Ovary (tissue), 10 donors: ENCODE data around the gene ZNF133. TPM values are rescaled to one million over a fixed set of nuclear protein-coding genes. Genes with fewer than 3 reads are reported as not detected.
"Not testable (repeated sequence)": the region's sequence is repeated elsewhere in the genome, so short reads cannot be mapped to it uniquely, and the experiment has no call there.

Source experiments
- DNase-seq, 5 donors: peaks; one replicate each; pipeline ENCODE4 v3.0.0-alpha.2; 2019 to 2020
- H3K27ac ChIP-seq, 2 donors: fragments of 200-600 bp; one replicate each; pipeline versions ENCODE4 v1.5.1 to v1.8.0; 2019 to 2022
- H3K27me3 ChIP-seq: fragments of 200-600 bp; one replicate; pipeline ENCODE4 v1.8.0; 2022
- H3K36me3 ChIP-seq: fragments of 200-600 bp; sonication (generic); one replicate; pipeline ENCODE4 v1.5.1; 2019
- H3K4me1 ChIP-seq: one replicate; pipeline ENCODE4 v1.8.1; 2013; ENCODE audit warnings: mild to moderate bottlenecking, moderate library complexity; ENCODE audit not compliant: insufficient read depth
- H3K4me3 ChIP-seq: fragments of 200-600 bp; sonication (generic); one replicate; pipeline ENCODE4 v1.5.1; 2017
- H3K9me3 ChIP-seq, 2 donors: fragments of 200-600 bp in 1 of 2; sonication (generic) in 1 of 2; one replicate each; pipeline versions ENCODE4 v1.5.1 to v1.8.1; 2013 to 2019; ENCODE audit warnings: mild to moderate bottlenecking in 1 of 2, moderate library complexity in 1 of 2
- EP300 ChIP-seq: sonication (generic); formaldehyde crosslinking; IDR thresholded peaks from one replicate; pipeline ENCODE4 v1.6.1; 2017; ENCODE audit warnings: antibody characterized with exemption
- POLR2A ChIP-seq: fragments of 450-650 bp; IDR thresholded peaks from one replicate; pipeline ENCODE4 v1.6.1; 2017; ENCODE audit warnings: antibody characterized with exemption, mild to moderate bottlenecking, moderate library complexity
- WGBS, 3 donors: extraction: QIAGEN DNeasy Blood & Tissue Kit in 1 of 3; methylation state at CpG; one replicate each; pipeline versions ENCODE4 v1.1.5 to v1.1.7; 2013 to 2017; 5-methylcytosine and 5-hydroxymethylcytosine counted together
- intact Hi-C, 4 donors: fragments of 100-400 bp; cut with DNase I; formaldehyde crosslinking; loops; one replicate each; pipeline versions ENCODE4 v1.11.0 to v1.15.1; 2022 to 2023
- long read RNA-seq, 3 donors: library from polyadenylated mRNA in 2 of 3; unstranded in 2 of 3; transcript quantifications; one replicate each; pipeline ENCODE4 v2.0.0 and lab custom pipeline, GENCODE V29; 2021 to 2026
- polyA plus RNA-seq, 2 donors: library from polyadenylated mRNA; stranded (reverse); fragments of 200-250 nt in 1 of 2; fragments of 350-450 nt in 1 of 2; fragmentation: Illumina TruSeq in 1 of 2; extraction: RNeasy Lipid Tissue Mini Kit (QIAGEN cat#74804) in 1 of 2; gene quantifications; one replicate each; pipeline ENCODE4 v1.2.3, GENCODE V29; 2013 to 2014
- total RNA-seq, 7 donors: library from RNA; depleted of rRNA in 2 of 7; stranded (reverse); fragments of >200 nt in 2 of 7; fragmentation: NEBNext Ultra II Directional in 3 of 7; extraction: Animal tissue kit (Norgen Biotek cat#: 25700) in 3 of 7; gene quantifications; one replicate each; pipeline versions ENCODE4 v1.1.0 to v1.2.4, GENCODE V29; 2016 to 2023
- TF ChIP-seq, protein P1 (sequence below), 3 donors: fragments of 450-650 bp in 2 of 3; fragments of 200-600 bp in 1 of 3; IDR thresholded peaks; one replicate each; pipeline versions ENCODE4 v1.5.1 to v1.8.0; 2016 to 2022; ENCODE audit warnings: antibody characterized with exemption in 3 of 3, mild to moderate bottlenecking in 1 of 3
- donor health status: DM: no; HTN: no; CAD: no; lungs with moderate emphysema.
- donor health status: DM: no; HTN: no; CAD: no.
- donor health status: Bipolar disorder and iron deficiency.
- donor health status: DM: yes; HTN: yes; CAD: no.
- donor health status: DM: no; HTN: no; CAD: no.
- donor health status: DM: yes; HTN: yes; CAD: no.

The ZNF133 gene
- total RNA-seq (10 to 100 TPM; 13.4 to 20.0 (median 15.1) TPM), polyA plus RNA-seq (10 to 100 TPM; 12.8 to 13.6 TPM)
- long read RNA-seq, donor 1, partial matches to known transcripts, result 0 of 22 reads
- long read RNA-seq, donor 1, other reads (novel, unspliced or antisense), result 20 of 22 reads
- long read RNA-seq, donor 2, partial matches to known transcripts, result 0 of 2 reads
- long read RNA-seq, donor 2, other reads (novel, unspliced or antisense), result 0 of 2 reads
- long read RNA-seq, donor 3, transcript ZNF133-208 (4 exons, 523 nt), result major isoform, 5 of 31 reads
- long read RNA-seq, donor 3, partial matches to known transcripts, result 0 of 31 reads
- long read RNA-seq, donor 3, other reads (novel, unspliced or antisense), result 23 of 31 reads

DNA sequence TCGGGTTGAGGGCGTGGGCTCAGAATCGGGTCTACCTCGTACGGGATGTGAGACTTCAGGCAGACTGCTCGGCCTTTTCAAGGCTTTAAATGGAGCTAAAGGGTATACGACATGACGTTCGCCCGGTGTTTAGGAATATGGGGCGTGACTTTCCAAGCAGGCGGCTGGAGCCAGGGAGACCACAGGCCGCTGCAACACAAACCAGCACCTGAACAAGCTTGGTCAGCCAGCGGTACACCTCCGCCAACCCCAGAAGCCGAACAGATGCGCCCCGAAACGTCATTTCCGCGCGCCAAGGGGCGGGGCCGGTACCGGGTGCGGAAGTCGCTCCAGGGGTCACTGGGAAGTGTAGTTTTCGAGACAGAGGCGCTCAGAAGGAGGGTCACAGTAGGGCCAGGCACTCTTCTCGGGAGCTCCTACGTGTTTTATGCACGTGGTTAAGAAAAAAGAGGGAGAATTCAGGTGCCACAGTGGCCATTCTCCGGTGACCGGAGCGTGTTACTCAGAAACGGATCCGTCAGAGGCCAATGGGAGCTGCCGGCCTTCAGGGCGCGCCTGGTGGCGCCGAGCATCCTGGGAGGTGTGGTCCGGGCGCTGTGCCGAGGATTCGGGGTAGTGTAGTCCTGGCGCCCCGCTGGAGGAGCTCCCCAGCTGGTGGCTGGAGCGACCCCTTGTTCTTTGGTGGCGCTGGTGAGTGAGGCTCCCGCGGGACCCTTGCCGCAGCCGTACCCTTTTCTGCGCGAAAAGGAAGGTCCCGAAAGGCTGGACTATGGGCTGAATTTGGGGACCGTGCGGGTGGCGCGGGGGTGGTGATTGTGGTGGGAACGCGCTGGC lies at the start of gene ZNF133:
Gene ZNF133 (plus strand): TSS at position 613 of the 834 bp plus-strand sequence. CDS start 17,160 bp downstream, outside the sequence.
- Histone ChIP-seq H3K27me3 (no peaks in the 10 kb centered on the region), H3K4me3 (peak within 1 kb of the TSS; percentile 72), H3K27ac (peak within 1 kb of the TSS; percentile 66 to 95), H3K4me1 (peaks cover 10% of the 10 kb centered on the region), H3K36me3 (no peaks in the 10 kb centered on the region), H3K9me3 (no peaks in the 10 kb centered on the region)
- 0 to 1% (median 0%) methylated on average over 60 to 63 of the region's 63 CpGs for WGBS, 3 donors
- TF ChIP-seq POLR2A (peak; percentile 80), EP300 (no peak)
- TF ChIP-seq, protein P1, sequence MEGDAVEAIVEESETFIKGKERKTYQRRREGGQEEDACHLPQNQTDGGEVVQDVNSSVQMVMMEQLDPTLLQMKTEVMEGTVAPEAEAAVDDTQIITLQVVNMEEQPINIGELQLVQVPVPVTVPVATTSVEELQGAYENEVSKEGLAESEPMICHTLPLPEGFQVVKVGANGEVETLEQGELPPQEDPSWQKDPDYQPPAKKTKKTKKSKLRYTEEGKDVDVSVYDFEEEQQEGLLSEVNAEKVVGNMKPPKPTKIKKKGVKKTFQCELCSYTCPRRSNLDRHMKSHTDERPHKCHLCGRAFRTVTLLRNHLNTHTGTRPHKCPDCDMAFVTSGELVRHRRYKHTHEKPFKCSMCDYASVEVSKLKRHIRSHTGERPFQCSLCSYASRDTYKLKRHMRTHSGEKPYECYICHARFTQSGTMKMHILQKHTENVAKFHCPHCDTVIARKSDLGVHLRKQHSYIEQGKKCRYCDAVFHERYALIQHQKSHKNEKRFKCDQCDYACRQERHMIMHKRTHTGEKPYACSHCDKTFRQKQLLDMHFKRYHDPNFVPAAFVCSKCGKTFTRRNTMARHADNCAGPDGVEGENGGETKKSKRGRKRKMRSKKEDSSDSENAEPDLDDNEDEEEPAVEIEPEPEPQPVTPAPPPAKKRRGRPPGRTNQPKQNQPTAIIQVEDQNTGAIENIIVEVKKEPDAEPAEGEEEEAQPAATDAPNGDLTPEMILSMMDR (IDR thresholded peaks at IDR 0.05), result peak in 1 of 3 donors; percentile 8
- DNase-seq, result peak; percentile 95 to 98 (median 96)
- intact Hi-C loops, result loop anchor here in 1 of 4 donors (10.0 kb wide), 1 partner anchor 177 kb away; the partner anchor contains the start of genes DZANK1 and POLR3F

- intact Hi-C loops, result no loop called here
- Histone ChIP-seq H3K9me3 (no peaks in the 10 kb centered on the region), H3K27me3 (no peaks in the 10 kb centered on the region), H3K4me1 (no peaks in the 10 kb centered on the region), H3K27ac (no peak overlapping the region), H3K4me3 (no peak overlapping the region), H3K36me3 (no peaks in the 10 kb centered on the region)
- TF ChIP-seq, protein P1 (IDR thresholded peaks at IDR 0.05), result no peak
- DNase-seq, result no peak
- 76 to 81% (median 78%) methylated on average over 1 of the region's 1 CpG for WGBS, 3 donors
These were observed 47.3 kb upstream of the ZNF133 start for GRCh38 chr20:18240997-18241396.

DNA sequence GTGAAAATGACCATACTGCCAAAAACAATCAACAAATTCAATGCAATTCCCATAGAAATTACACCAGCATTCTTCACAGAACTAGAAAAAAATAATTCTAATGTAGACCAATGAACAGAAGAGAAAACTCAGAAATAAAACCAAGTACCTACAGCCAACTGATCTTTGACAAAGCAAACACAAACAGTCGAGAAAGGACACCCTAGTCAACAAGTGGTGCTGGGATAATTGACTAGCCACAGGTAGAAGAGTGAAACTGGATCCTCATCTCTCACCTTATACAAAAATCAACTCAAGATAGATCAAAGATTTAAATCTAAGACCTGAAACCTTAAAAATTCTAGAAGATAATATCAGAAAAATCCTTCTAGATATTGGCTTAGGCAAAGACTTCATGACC lies 44.5 kb upstream of the ZNF133 start:
- no peaks in the 10 kb centered on the region for H3K36me3 ChIP-seq
- H3K4me3 ChIP-seq, result no peak overlapping the region
- H3K4me1 ChIP-seq, result no peaks in the 10 kb centered on the region
- intact Hi-C loops, result no loop called here
- no peak for DNase-seq
- no peak overlapping the region for H3K27ac ChIP-seq
- TF ChIP-seq EP300 (no peak), POLR2A (no peak)
- TF ChIP-seq, protein P1 (IDR thresholded peaks at IDR 0.05), result no peak
- H3K9me3 ChIP-seq, result no peaks in the 10 kb centered on the region
- WGBS, 3 donors, result 44 to 54% (median 54%) methylated on average over 1 of the region's 1 CpG
- no peaks in the 10 kb centered on the region for H3K27me3 ChIP-seq

- 78 to 84% (median 79%) methylated on average over 3 to 4 of the region's 4 CpGs for WGBS, 3 donors
- H3K4me1 ChIP-seq, H3K27me3 ChIP-seq, H3K27ac ChIP-seq, intact Hi-C loops, DNase-seq, H3K9me3 ChIP-seq, H3K36me3 ChIP-seq, H3K4me3 ChIP-seq: not testable (repeated sequence)
These were observed 39.8 kb upstream of the ZNF133 start for GRCh38 chr20:18248545-18248944.
